ENCODE measurements around the gene OSBPL3. TPM values are rescaled to one million over a fixed set of nuclear protein-coding genes. Genes with fewer than 3 reads are reported as not detected.
"Not testable (repeated sequence)": the region's sequence is repeated elsewhere in the genome, so short reads cannot be mapped to it uniquely, and the experiment has no call there.

OSBPL3 gene
- total RNA-seq, 4 donors from 2014 or later, result 4.3 to 8.6 (median 7.1) TPM

- TF ChIP-seq CTCF (IDR thresholded peaks at IDR 0.05), result no peak
- DNase-seq (ENCODE audit: low spot score), result no peak
- no peak for ATAC-seq (ENCODE audit: low FRiP score)
Observed at GRCh38 chr7:24798261-24798660, 181.7 kb downstream of the OSBPL3 start.

GRCh38 chr7:24797270-24797669 lies 182.7 kb downstream of the OSBPL3 start:
- DNase-seq (ENCODE audit: low spot score) (no peak), ATAC-seq (ENCODE audit: low FRiP score) (no peak)
- no peak for TF ChIP-seq CTCF (IDR thresholded peaks at IDR 0.05)

GRCh38 chr7:24795407-24795767 lies 184.6 kb downstream of the OSBPL3 start:
- ATAC-seq (ENCODE audit: low FRiP score), result no peak
- no peak for DNase-seq (ENCODE audit: low spot score)
- TF ChIP-seq CTCF (IDR thresholded peaks at IDR 0.05), result no peak

- not testable (repeated sequence) for DNase-seq (ENCODE audit: low spot score); ATAC-seq (ENCODE audit: low FRiP score)
Observed at GRCh38 chr7:24794751-24795406, 185.1 kb downstream of the OSBPL3 start.

GRCh38 chr7:24793982-24794648 lies 185.9 kb downstream of the OSBPL3 start:
- ATAC-seq (ENCODE audit: low FRiP score) (no peak), DNase-seq (ENCODE audit: low spot score) (no peak)

GRCh38 chr7:24788961-24789576 lies 190.9 kb downstream of the OSBPL3 start:
- DNase-seq (ENCODE audit: low spot score), result no peak
- no peak for ATAC-seq (ENCODE audit: low FRiP score)
- TF ChIP-seq CTCF (IDR thresholded peaks at IDR 0.05), result no peak

More at GRCh38 chr7:24793982-24794648, 185.9 kb downstream of the OSBPL3 start:
- no peak for TF ChIP-seq CTCF (IDR thresholded peaks at IDR 0.05)

GRCh38 chr7:24788075-24788474 lies 191.9 kb downstream of the OSBPL3 start:
- DNase-seq (ENCODE audit: low spot score), result no peak
- ATAC-seq (ENCODE audit: low FRiP score), result no peak
- TF ChIP-seq CTCF (IDR thresholded peaks at IDR 0.05), result no peak
